PC-3 (cell line): ENCODE measurements around the gene FHL3. TPM values are rescaled to one million over a fixed set of nuclear protein-coding genes. Genes with fewer than 3 reads are reported as not detected.

ENCODE experiments used
- ATAC-seq: fragments of 200-7000 bp; cut with Tn5 transposase; 2 replicates; pipeline ENCODE4 v1.9.1; 2020; ENCODE audit warnings: mild to moderate bottlenecking, moderate library complexity
- BruUV-seq: library from RNA; stranded (reverse); fragments of 400-500 nt; replicated peaks from 2 replicates; lab custom pipeline; 2021; lab: Mats Ljungman, UMichigan
- CTCF ChIA-PET: fragments of 300-600 bp; sonication (Branson Sonifier 250); formaldehyde crosslinking; loops from one replicate; lab custom pipeline; 2022; ENCODE audit warnings: antibody characterized with exemption; lab: Charles Lee
- POLR2A ChIA-PET: fragments of 300-600 bp; sonication (Branson Sonifier 250); formaldehyde crosslinking; loops from one replicate; lab custom pipeline; 2022; ENCODE audit warnings: antibody characterized with exemption; ENCODE audit not compliant: unreplicated experiment; lab: Charles Lee
- DNase-seq: peaks from one replicate; pipeline ENCODE4 v3.0.0-alpha.2; 2015
- H2AFZ ChIP-seq: fragments of 300-600 bp; sonication (generic); 2 replicates; pipeline ENCODE4 v1.6.0; 2016; ENCODE audit warnings: antibody characterized with exemption, low read length
- H3F3A ChIP-seq: fragments of 300-600 bp; sonication (generic); one replicate; pipeline ENCODE4 v1.6.0; 2017; ENCODE audit warnings: antibody characterized with exemption, low read length, control low read depth, mild to moderate bottlenecking; ENCODE audit not compliant: unreplicated experiment
- H3K27ac ChIP-seq: fragments of 300-600 bp; sonication (generic); 2 replicates; pipeline ENCODE4 v1.5.1; 2016; ENCODE audit warnings: mild to moderate bottlenecking, low read length
- H3K27me3 ChIP-seq: fragments of 300-600 bp; sonication (generic); 2 replicates; pipeline ENCODE4 v1.6.1; 2016; ENCODE audit warnings: low read length, mixed read lengths
- H3K36me3 ChIP-seq: fragments of 300-600 bp; sonication (generic); 2 replicates; pipeline ENCODE4 v1.6.1; 2016; ENCODE audit warnings: low read depth, mixed run types, low read length, mixed read lengths
- H3K4me1 ChIP-seq: fragments of 300-600 bp; sonication (generic); 2 replicates; pipeline ENCODE4 v1.5.1; 2016; ENCODE audit warnings: low read length; ENCODE audit not compliant: insufficient read depth
- H3K4me2 ChIP-seq: fragments of 300-600 bp; sonication (generic); 2 replicates; pipeline ENCODE4 v1.6.0; 2016; ENCODE audit warnings: low read length
- H3K4me3 ChIP-seq: fragments of 300-600 bp; sonication (generic); 2 replicates; pipeline ENCODE4 v1.5.1; 2016; ENCODE audit warnings: mild to moderate bottlenecking, low read length, mixed read lengths
- H3K79me2 ChIP-seq: fragments of 300-600 bp; sonication (generic); 2 replicates; pipeline ENCODE4 v1.6.1; 2017; ENCODE audit warnings: low read length, mixed read lengths
- H3K9ac ChIP-seq: fragments of 300-600 bp; sonication (generic); 2 replicates; pipeline ENCODE4 v1.6.0; 2016; ENCODE audit warnings: mild to moderate bottlenecking, low read length
- H3K9me2 ChIP-seq: fragments of 300-600 bp; sonication (generic); replicated peaks from 2 replicates; pipeline ENCODE4 v1.6.1; 2016; ENCODE audit warnings: mixed run types, low read length, mixed read lengths
- H3K9me3 ChIP-seq: fragments of 300-600 bp; sonication (generic); 2 replicates; pipeline ENCODE4 v1.6.1; 2016; ENCODE audit warnings: low read length, mixed read lengths
- H4K20me1 ChIP-seq: fragments of 300-600 bp; sonication (generic); 2 replicates; pipeline ENCODE4 v1.6.1; 2016; ENCODE audit warnings: low read length, mixed read lengths
- CTCF ChIP-seq: fragments of 300-600 bp; sonication (generic); conservative IDR thresholded peaks from 2 replicates; pipeline ENCODE4 v1.5.1; 2017; ENCODE audit warnings: antibody characterized with exemption, low read depth, mild to moderate bottlenecking, low read length
- EZH2 ChIP-seq: fragments of 300-600 bp; sonication (generic); IDR thresholded peaks from one replicate; pipeline ENCODE4 v1.6.1; 2017; ENCODE audit warnings: antibody characterized with exemption, mild to moderate bottlenecking, low read length; ENCODE audit not compliant: unreplicated experiment
- EZH2phosphoT487 ChIP-seq: fragments of 300-600 bp; sonication (generic); IDR thresholded peaks from 2 replicates; pipeline ENCODE4 v1.6.1; 2018; ENCODE audit warnings: mild to moderate bottlenecking, antibody characterized with exemption, low read length, borderline replicate concordance
- intact Hi-C: fragments of 100-400 bp; cut with micrococcal nuclease; formaldehyde crosslinking; loops from 2 replicates; pipeline ENCODE4 v1.9.0; 2023
- total RNA-seq: library from RNA; depleted of rRNA; stranded (reverse); fragments of >200 nt; gene quantifications from 2 replicates; pipeline ENCODE4 v1.2.3, GENCODE V29; 2014

The FHL3 gene
- total RNA-seq, 1 experiment from 2014 or later: 6.3 TPM

DNA sequence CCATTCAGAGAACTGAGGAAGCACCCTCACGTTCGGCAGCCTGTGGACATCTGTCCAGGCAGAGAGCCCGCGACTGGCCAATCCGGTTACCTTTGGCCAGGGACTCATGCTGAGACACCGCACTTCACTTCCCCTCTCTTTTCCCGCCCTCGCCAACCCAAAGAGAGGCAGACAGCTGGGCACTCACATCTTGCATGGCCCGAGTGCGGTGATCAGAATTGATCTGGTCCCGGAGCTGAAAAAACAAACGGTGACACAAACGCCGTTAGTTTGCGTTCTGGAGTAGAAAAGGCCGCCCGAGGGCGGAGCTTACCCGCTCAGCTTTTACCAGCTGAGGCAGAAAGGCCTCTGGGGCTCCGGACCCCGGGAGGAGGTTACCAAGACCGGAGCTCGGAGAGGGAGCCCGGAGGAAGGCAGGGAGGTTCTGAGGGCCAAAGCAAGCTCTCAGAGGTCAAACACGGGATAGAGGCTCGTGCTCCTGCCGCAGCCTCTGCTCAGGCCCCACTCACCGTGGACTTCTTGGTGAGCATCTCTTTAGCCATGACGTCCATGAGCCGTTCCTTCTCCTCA lies 15.9 kb downstream of the FHL3 start:
- ChIA-PET CTCF (no interaction called here), POLR2A (no interaction called here)
- no peaks in the 10 kb centered on the region for H3F3A ChIP-seq
- H3K27me3 ChIP-seq: no peaks in the 10 kb centered on the region
- no peaks in the 10 kb centered on the region for H3K9me3 ChIP-seq
- peak overlapping the region; percentile 89 for H3K4me2 ChIP-seq
- H3K9ac ChIP-seq: peak overlapping the region; percentile 91
- BruUV-seq: TSS peak; percentile 84
- no peak for TF ChIP-seq EZH2phosphoT487
- TF ChIP-seq CTCF: no peak
- no peak for TF ChIP-seq EZH2
- 0 out of 2 replicates have a peak, but pooled peaks cover 12% of the 10 kb centered on the region for H4K20me1 ChIP-seq
- ATAC-seq: peak; percentile 51
- peaks cover 26% of the 10 kb centered on the region for H3K79me2 ChIP-seq
- intact Hi-C loops: no loop called here
- peaks cover 7% of the 10 kb centered on the region; the same call in 1 of the 2 replicates for H3K4me1 ChIP-seq
- H2AFZ ChIP-seq: peak overlapping the region; percentile 70
- peak overlapping the region; percentile 93 for H3K4me3 ChIP-seq
- no peaks in the 10 kb centered on the region for H3K9me2 ChIP-seq
- peak overlapping the region; percentile 9; the same call in 1 of the 2 replicates for H3K27ac ChIP-seq
- DNase-seq: peak; percentile 47
- H3K36me3 ChIP-seq: peaks cover 32% of the 10 kb centered on the region

DNA sequence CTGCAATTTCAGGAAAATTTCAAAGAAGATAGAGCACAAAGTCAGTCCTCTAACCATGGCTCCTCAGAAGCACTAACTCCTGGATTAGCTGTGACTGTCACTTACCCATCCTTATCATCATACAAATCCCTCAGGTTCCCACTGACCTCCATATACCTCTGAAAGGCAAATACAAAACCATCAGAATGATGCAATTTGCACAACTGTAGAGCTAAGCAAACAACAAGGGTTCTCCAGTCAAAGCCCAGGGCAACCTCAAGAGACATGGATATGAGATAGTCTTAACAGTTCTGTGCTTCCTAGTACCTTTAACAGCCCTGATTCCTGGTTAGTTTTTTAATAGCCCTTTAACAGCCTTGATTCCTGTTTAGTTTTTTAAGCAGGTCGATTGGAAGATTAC lies 17.6 kb downstream of the FHL3 start:
- Histone ChIP-seq H3K27ac (no peak overlapping the region), H3K79me2 (peaks cover 26% of the 10 kb centered on the region), H3K9me2 (no peaks in the 10 kb centered on the region), H3K9me3 (no peaks in the 10 kb centered on the region), H2AFZ (no peak overlapping the region), H3K9ac (no peak overlapping the region), H3K4me1 (peaks cover 7% of the 10 kb centered on the region; the same call in 1 of the 2 replicates), H3K4me2 (peak overlapping the region; percentile 89; the same call in 1 of the 2 replicates), H4K20me1 (0 out of 2 replicates have a peak, but pooled peaks cover 12% of the 10 kb centered on the region), H3K36me3 (peaks cover 38% of the 10 kb centered on the region), H3K27me3 (no peaks in the 10 kb centered on the region), H3F3A (no peaks in the 10 kb centered on the region), H3K4me3 (no peak overlapping the region)
- ChIA-PET POLR2A (no interaction called here), CTCF (no interaction called here)
- ATAC-seq (no peak), DNase-seq (no peak)
- intact Hi-C loops: no loop called here
- no TSS peak for BruUV-seq
- TF ChIP-seq EZH2: no peak
- TF ChIP-seq EZH2phosphoT487: no peak
- TF ChIP-seq CTCF: no peak

- no peak for TF ChIP-seq EZH2phosphoT487
- no peak for TF ChIP-seq CTCF
- TF ChIP-seq EZH2: no peak
- no TSS peak for BruUV-seq
- Histone ChIP-seq H3K9me2 (no peaks in the 10 kb centered on the region), H4K20me1 (0 out of 2 replicates have a peak, but pooled peaks cover 12% of the 10 kb centered on the region), H3K79me2 (peaks cover 14% of the 10 kb centered on the region), H3K36me3 (peaks cover 71% of the 10 kb centered on the region), H3K9me3 (no peaks in the 10 kb centered on the region), H3K9ac (no peak overlapping the region), H3F3A (no peaks in the 10 kb centered on the region), H3K27ac (no peak overlapping the region), H3K4me1 (peaks cover 6% of the 10 kb centered on the region; the same call in 1 of the 2 replicates), H3K4me2 (no peak overlapping the region), H3K4me3 (no peak overlapping the region), H2AFZ (no peak overlapping the region), H3K27me3 (no peaks in the 10 kb centered on the region)
- DNase-seq: no peak
- ChIA-PET CTCF (no interaction called here), POLR2A (no interaction called here)
- intact Hi-C loops: no loop called here
- ATAC-seq: no peak
These were observed 21.8 kb downstream of the FHL3 start for GRCh38 chr1:37983546-37983945.
